Right hindlimb (tissue), 1 donor: ENCODE results near the gene KRT4.
"Not testable (repeated sequence)": the region's sequence is repeated elsewhere in the genome, so short reads cannot be mapped to it uniquely, and the experiment has no call there.

Source experiments
- DNase-seq: peaks from one replicate; pipeline ENCODE4 v3.0.0-alpha.2; 2018

The KRT4 gene

GRCh38 chr12:52771088-52771487, 42.8 kb downstream of the KRT4 start:
- DNase-seq = no peak

- DNase-seq = no peak
Observed at GRCh38 chr12:52769946-52770345, 44.0 kb downstream of the KRT4 start.

DNA sequence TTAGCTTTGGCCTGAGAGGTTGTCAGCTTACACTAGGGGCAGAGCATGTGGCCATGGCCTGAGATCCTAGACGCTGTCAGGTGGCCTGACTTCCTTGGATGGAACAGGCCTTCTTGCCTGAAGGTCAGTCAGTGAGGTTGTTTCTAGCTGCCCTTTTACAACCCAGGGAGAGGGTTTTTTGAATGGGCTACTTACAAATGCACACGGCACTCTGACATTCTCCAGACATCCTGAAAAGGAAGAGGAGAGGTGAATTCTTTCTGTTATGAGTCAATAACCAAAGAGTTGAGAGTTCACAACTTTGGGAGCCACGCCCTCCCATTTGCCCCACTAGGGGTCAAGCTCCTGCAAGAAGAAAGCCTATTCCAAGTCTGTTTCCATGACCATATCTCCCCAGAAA, 44.6 kb downstream of the KRT4 start:
- no peak for DNase-seq

- DNase-seq = no peak
Observed at GRCh38 chr12:52768479-52769200, 45.3 kb downstream of the KRT4 start.

GRCh38 chr12:52767427-52767826, 46.5 kb downstream of the KRT4 start:
- DNase-seq = no peak

- DNase-seq = no peak
Observed at GRCh38 chr12:52767020-52767379, 46.9 kb downstream of the KRT4 start.

- DNase-seq = no peak
Observed at GRCh38 chr12:52766351-52767019, 47.4 kb downstream of the KRT4 start.

GRCh38 chr12:52765702-52766101, 48.2 kb downstream of the KRT4 start:
- no peak for DNase-seq

DNA sequence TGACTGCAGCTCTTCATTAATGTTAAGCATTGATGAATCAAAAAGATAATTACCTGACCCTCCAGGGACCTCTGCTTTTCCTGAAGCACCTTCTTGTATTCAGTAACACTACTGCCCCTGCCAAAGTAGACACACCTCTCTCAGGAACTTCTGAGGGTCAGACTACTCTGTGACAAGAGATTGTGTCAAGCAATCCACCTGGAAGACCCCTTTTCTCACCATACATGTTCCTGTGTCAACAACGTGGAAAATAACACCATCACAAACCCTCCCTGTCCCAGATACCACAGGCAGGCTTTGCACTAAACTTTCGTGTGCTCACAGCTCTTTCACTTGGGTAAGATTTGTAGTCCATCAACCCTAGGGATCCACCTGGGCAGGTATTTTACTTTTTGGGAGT, 49.9 kb downstream of the KRT4 start:
- DNase-seq = no peak

GRCh38 chr12:52763036-52763659, 50.8 kb downstream of the KRT4 start:
- DNase-seq = no peak

DNA sequence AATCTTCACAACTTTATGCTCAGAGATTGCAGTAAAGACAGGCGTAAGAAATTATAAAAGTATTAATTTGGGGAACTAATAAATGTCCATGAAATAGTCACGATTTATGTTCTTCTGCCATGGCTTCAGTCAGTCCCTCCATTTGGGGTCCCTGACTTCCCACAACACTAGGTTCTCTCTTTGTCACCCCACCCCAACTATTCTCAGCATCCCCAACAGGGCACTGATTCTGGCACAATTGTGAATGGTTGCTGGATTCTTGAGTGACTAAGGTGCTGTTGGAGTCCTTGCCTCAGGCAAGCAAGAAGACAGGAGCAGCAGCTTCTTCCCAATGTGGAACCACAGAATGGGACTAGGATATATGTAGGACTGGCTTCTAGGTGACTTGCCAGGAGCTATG, 52.1 kb downstream of the KRT4 start:
- DNase-seq = no peak

DNA sequence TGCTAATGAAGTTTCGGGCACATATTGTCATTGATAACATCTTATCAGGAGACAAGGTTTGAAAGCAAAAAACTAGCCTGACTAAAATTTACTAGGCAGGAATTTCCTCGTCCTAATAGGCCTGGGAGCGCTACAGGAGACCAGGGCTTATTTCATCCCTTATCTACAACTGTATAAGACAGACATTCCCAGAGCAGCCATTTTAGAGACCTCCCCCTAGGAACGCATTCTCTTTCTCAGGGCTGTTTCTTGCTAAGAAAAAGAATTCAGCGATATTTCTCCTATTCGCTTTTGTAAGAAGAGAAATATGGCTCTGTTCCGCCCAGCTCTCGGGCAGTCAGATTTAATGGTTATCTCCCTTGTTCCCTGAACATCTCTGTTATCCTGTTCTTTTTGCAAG, 52.7 kb downstream of the KRT4 start:
- not testable (repeated sequence) for DNase-seq

- DNase-seq = no peak
Observed at GRCh38 chr12:52760623-52761022, 53.3 kb downstream of the KRT4 start.

DNA sequence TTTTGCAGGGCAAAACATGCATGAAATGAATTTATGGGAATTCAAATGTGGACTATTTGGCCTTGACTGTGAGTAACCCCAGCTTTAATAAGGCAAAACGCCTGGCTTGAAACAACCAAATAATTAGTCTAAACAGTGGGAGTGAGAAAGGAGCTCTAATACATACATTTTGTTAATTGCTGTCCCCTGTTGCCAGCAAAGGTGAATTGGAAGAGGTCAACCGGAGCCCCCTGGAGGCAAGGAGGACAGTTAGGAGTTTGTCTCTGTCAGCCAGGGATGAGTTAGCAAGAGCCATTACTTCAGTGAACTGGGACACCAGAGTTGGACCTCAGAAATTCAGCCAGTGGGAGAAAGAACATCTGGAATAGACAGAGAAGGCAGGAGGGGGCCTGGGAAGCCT, 54.2 kb downstream of the KRT4 start:
- no peak for DNase-seq

DNA sequence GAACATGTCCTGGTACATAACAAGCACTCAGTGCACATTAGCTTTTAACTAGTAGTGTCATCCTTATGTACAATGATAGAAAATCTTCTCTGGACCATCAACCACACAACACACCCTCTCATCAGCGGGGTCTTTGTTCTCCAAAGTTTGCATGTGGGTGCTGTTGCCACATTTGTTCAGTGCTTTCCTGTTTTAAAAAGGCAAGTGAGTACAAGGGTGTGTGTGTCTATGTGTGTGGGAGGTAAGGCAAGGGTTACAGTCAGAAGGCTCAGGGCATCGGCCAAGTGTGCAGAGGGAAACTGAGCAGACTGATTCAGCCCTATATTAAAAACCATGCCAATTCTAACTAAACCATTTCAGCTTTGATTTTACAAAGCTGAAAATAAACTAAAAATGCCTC, 54.7 kb downstream of the KRT4 start:
- DNase-seq = no peak

DNA sequence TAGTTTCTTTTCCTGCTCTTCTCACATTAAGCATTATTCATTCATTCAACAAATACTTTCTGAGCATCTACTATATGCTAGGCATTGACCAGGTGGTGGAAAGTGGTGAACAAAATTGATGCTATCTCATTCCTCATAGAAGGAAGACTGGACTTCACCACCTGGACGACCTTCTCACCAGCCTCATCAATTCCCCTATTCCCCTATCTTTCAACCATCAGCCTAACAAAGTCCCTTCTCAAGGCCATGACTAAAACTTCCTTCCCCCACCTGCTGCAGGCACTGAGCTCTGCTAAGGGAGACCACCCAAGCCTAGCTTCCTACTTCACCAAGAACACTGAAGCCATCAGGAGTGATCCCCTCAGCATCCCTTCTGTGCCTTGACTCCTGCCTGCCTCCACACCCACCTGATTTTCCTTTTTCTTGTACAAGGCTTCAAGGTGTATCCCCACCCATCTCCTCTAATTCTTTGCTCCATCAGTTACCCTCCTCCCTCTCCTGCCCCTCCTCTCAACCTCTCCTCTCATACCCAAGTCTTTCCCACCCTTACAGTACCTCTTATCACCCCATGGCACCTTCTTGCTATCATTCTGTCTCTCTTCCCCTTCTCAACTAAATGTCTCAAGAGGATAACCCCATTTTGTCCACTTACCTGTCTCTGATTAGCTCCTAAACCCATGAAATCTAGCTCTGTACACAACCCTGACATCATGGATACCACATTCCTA, 56.3 kb downstream of the KRT4 start:
- DNase-seq = no peak
